H9 (cell line): ENCODE data around the gene CTXN1. TPM values are rescaled to one million over a fixed set of nuclear protein-coding genes. Genes with fewer than 3 reads are reported as not detected.

ENCODE experiments used
- DNase-seq: peaks from one replicate; pipeline ENCODE4 v3.0.0-alpha.2; 2017
- H2AFZ ChIP-seq: one replicate; pipeline ENCODE4 v1.6.1; 2013; ENCODE audit warnings: mild to moderate bottlenecking, low read length, control low read depth, moderate library complexity
- H2AK5ac ChIP-seq: 2 replicates; pipeline ENCODE4 v1.6.1; 2013; ENCODE audit warnings: low read length, control low read depth, mixed read lengths; ENCODE audit not compliant: insufficient read length
- H2BK120ac ChIP-seq: one replicate; pipeline ENCODE4 v1.6.1; 2013; ENCODE audit warnings: low read depth, mild to moderate bottlenecking, low read length, control low read depth, inconsistent platforms; ENCODE audit not compliant: poor library complexity, severe bottlenecking
- H2BK12ac ChIP-seq: 2 replicates; pipeline ENCODE4 v1.6.1; 2013; ENCODE audit warnings: low read length, control low read depth, mixed read lengths, low read depth; ENCODE audit not compliant: insufficient read length
- H2BK15ac ChIP-seq: 2 replicates; pipeline ENCODE4 v1.6.1; 2013; ENCODE audit warnings: low read depth, low read length, control low read depth
- H2BK20ac ChIP-seq: one replicate; pipeline ENCODE4 v1.6.1; 2013; ENCODE audit warnings: low read depth, mild to moderate bottlenecking, low read length, control low read depth, inconsistent platforms; ENCODE audit not compliant: poor library complexity, severe bottlenecking
- H2BK5ac ChIP-seq: 2 replicates; pipeline ENCODE4 v1.6.1; 2013; ENCODE audit warnings: low read length, control low read depth, mixed read lengths; ENCODE audit not compliant: insufficient read length
- H3K14ac ChIP-seq: 2 replicates; pipeline ENCODE4 v1.6.1; 2013; ENCODE audit warnings: low read length, control low read depth; ENCODE audit not compliant: insufficient read depth
- H3K18ac ChIP-seq: 2 replicates; pipeline ENCODE4 v1.6.1; 2013; ENCODE audit warnings: low read depth, mild to moderate bottlenecking, mixed read lengths, low read length, control low read depth; ENCODE audit not compliant: insufficient read length
- H3K23ac ChIP-seq: 2 replicates; pipeline ENCODE4 v1.6.1; 2013; ENCODE audit warnings: low read length, control low read depth, mixed read lengths, low read depth; ENCODE audit not compliant: insufficient read length
- H3K23me2 ChIP-seq: 2 replicates; pipeline ENCODE4 v1.6.1; 2013; ENCODE audit warnings: low read depth, mild to moderate bottlenecking, mixed read lengths, low read length, control low read depth; ENCODE audit not compliant: insufficient read length, poor library complexity, severe bottlenecking
- H3K27ac ChIP-seq: 2 replicates; pipeline ENCODE4 v1.5.1; 2013; ENCODE audit warnings: low read length, control low read depth, mixed read lengths, low read depth; ENCODE audit not compliant: insufficient read length
- H3K27me3 ChIP-seq: 2 replicates; pipeline ENCODE4 v1.6.1; 2013; ENCODE audit warnings: low read length, control low read depth, inconsistent platforms; ENCODE audit not compliant: insufficient read depth
- H3K4ac ChIP-seq: 2 replicates; pipeline ENCODE4 v1.6.1; 2013; ENCODE audit warnings: low read depth, mild to moderate bottlenecking, control low read depth, inconsistent platforms, low read length, moderate library complexity
- H3K4me1 ChIP-seq: 2 replicates; pipeline ENCODE4 v1.6.1; 2013; ENCODE audit warnings: low read length, control low read depth, inconsistent platforms; ENCODE audit not compliant: insufficient read depth
- H3K4me2 ChIP-seq: 2 replicates; pipeline ENCODE4 v1.6.1; 2013; ENCODE audit warnings: low read length, control low read depth, mixed read lengths; ENCODE audit not compliant: insufficient read length, insufficient read depth
- H3K56ac ChIP-seq: 2 replicates; pipeline ENCODE4 v1.6.1; 2013; ENCODE audit warnings: low read depth, mild to moderate bottlenecking, mixed read lengths, low read length, control low read depth; ENCODE audit not compliant: insufficient read length
- H3K79me1 ChIP-seq: 2 replicates; pipeline ENCODE4 v1.6.1; 2013; ENCODE audit warnings: low read depth, mild to moderate bottlenecking, moderate library complexity, low read length, control low read depth, inconsistent platforms; ENCODE audit not compliant: insufficient read depth, poor library complexity, severe bottlenecking
- H3K79me2 ChIP-seq: 2 replicates; pipeline ENCODE4 v1.6.1; 2013; ENCODE audit warnings: low read length, control low read depth, inconsistent platforms; ENCODE audit not compliant: insufficient read depth
- H3K9ac ChIP-seq: 2 replicates; pipeline ENCODE4 v1.6.1; 2013; ENCODE audit warnings: low read length, control low read depth, mixed read lengths; ENCODE audit not compliant: insufficient read length; ENCODE audit errors: extremely low read depth
- H3K9me3 ChIP-seq: one replicate; pipeline ENCODE4 v1.6.1; 2013; ENCODE audit warnings: low read depth, low read length, inconsistent platforms; ENCODE audit not compliant: control insufficient read depth
- H3T11ph ChIP-seq: one replicate; pipeline ENCODE4 v1.6.1; 2013; ENCODE audit warnings: mild to moderate bottlenecking, low read length, control low read depth, inconsistent platforms
- H4K20me1 ChIP-seq: one replicate; pipeline ENCODE4 v1.6.1; 2013; ENCODE audit not compliant: control insufficient read depth, insufficient read length, insufficient read depth
- H4K5ac ChIP-seq: 2 replicates; pipeline ENCODE4 v1.6.1; 2013; ENCODE audit warnings: low read depth, mild to moderate bottlenecking, mixed read lengths, low read length, control low read depth; ENCODE audit not compliant: insufficient read length
- H4K8ac ChIP-seq: replicated peaks from 2 replicates; pipeline ENCODE4 v1.6.1; 2013; ENCODE audit warnings: low read length, control low read depth, mixed read lengths, low read depth; ENCODE audit not compliant: insufficient read length
- H4K91ac ChIP-seq: 2 replicates; pipeline ENCODE4 v1.6.1; 2013; ENCODE audit warnings: low read depth, mild to moderate bottlenecking, moderate library complexity, mixed read lengths, low read length, control low read depth; ENCODE audit not compliant: insufficient read length
- H3K27ac Mint-ChIP-seq, 3 experiments: 2 replicates in 2 of 3; 3 replicates in 1 of 3; pipeline ENCODE4 v1.8.0; 2020 to 2021; ENCODE audit warnings: mixed read lengths in 3 of 3, mild to moderate bottlenecking in 1 of 3, moderate library complexity in 1 of 3
- H3K27me3 Mint-ChIP-seq: 2 replicates; pipeline ENCODE4 v1.8.0; 2021; ENCODE audit warnings: low read depth, mild to moderate bottlenecking, moderate library complexity, mixed read lengths
- H3K36me3 Mint-ChIP-seq, 3 experiments: 2 replicates in 2 of 3; 3 replicates in 1 of 3; pipeline ENCODE4 v1.8.0; 2020 to 2021; ENCODE audit warnings: low read depth in 3 of 3, mixed read lengths in 3 of 3; ENCODE audit not compliant: insufficient read depth in 1 of 3
- H3K4me1 Mint-ChIP-seq, 2 experiments: 2 replicates each; pipeline ENCODE4 v1.8.0; 2020; ENCODE audit warnings: mixed read lengths in 2 of 2
- H3K4me3 Mint-ChIP-seq, 2 experiments: 2 replicates in 1 of 2; 3 replicates in 1 of 2; pipeline ENCODE4 v1.8.0; 2020 to 2021; ENCODE audit warnings: mild to moderate bottlenecking in 2 of 2, mixed read lengths in 2 of 2, moderate library complexity in 1 of 2
- H3K9me3 Mint-ChIP-seq, 2 experiments: 2 replicates in 1 of 2; 3 replicates in 1 of 2; pipeline ENCODE4 v1.8.0; 2020; ENCODE audit warnings: mild to moderate bottlenecking in 2 of 2, mixed read lengths in 2 of 2, moderate library complexity in 1 of 2
- CTCF ChIP-seq: fragments of 200-600 bp; sonication (generic); conservative IDR thresholded peaks from 3 replicates; pipeline ENCODE4 v1.8.0; 2021; ENCODE audit warnings: antibody characterized with exemption, mild to moderate bottlenecking
- WGBS: extraction: QIAGEN DNeasy Blood & Tissue Kit; methylation state at CpG from one replicate; pipeline ENCODE4 v1.1.7; 2013; ENCODE audit warnings: missing lambda C conversion rate, low lambda C conversion rate, mixed read lengths; ENCODE audit not compliant: insufficient read length; ENCODE audit errors: extremely low coverage; 5-methylcytosine and 5-hydroxymethylcytosine counted together
- total RNA-seq: library from RNA; stranded (reverse); gene quantifications from 2 replicates; pipeline ENCODE4 v1.2.1, GENCODE V29; 2021

CTXN1 gene
- total RNA-seq, 1 experiment from 2014 or later = 22.7 TPM

- H3K79me1 ChIP-seq = no peaks in the 10 kb centered on the region
- peaks cover 17% of the 10 kb centered on the region for H3K23me2 ChIP-seq
- H3K56ac ChIP-seq = no peak overlapping the region
- Mint-ChIP-seq H3K36me3 (peaks cover 15 to 25% (median 21%) of the 10 kb centered on the region in 3 experiments; a peak in 6 of 7 replicates), H3K9me3 (no peaks in the 10 kb centered on the region; a peak in 1 of 5 replicates), H3K4me3 (peak overlapping the region; percentile 53 to 91), H3K27me3 (peaks cover 57% of the 10 kb centered on the region), H3K4me1 (peaks cover 17 to 23% of the 10 kb centered on the region in 2 experiments), H3K27ac (no peak overlapping the region)
- no peak overlapping the region for H4K5ac ChIP-seq
- no peak overlapping the region for H3K9ac ChIP-seq
- H2AFZ ChIP-seq = no peak overlapping the region
- H3K14ac ChIP-seq = no peak overlapping the region
- no peak overlapping the region for H2BK120ac ChIP-seq
- no peak overlapping the region for H2AK5ac ChIP-seq
- DNase-seq = no peak
- H4K91ac ChIP-seq = no peak overlapping the region
- no peaks in the 10 kb centered on the region for H4K20me1 ChIP-seq
- H3T11ph ChIP-seq = no peak overlapping the region
- no peak overlapping the region for H2BK20ac ChIP-seq
- H2BK12ac ChIP-seq = no peak overlapping the region
- TF ChIP-seq CTCF = no peak
- H4K8ac ChIP-seq = no peak overlapping the region
- H3K79me2 ChIP-seq = no peaks in the 10 kb centered on the region
- H3K18ac ChIP-seq = no peak overlapping the region
- H2BK5ac ChIP-seq = no peak overlapping the region
- H3K27ac ChIP-seq = no peak overlapping the region
- H3K27me3 ChIP-seq = peaks cover 16% of the 10 kb centered on the region; the same call in 1 of the 2 replicates
- no CpG with 5 or more reads among the region's 24 CpGs for WGBS
- H3K23ac ChIP-seq = no peak overlapping the region
- no peaks in the 10 kb centered on the region for H3K4me1 ChIP-seq
- H3K4ac ChIP-seq = no peak overlapping the region
- peak overlapping the region; percentile 3 for H3K4me2 ChIP-seq
- H3K9me3 ChIP-seq = no peaks in the 10 kb centered on the region
- H2BK15ac ChIP-seq = no peak overlapping the region
These were observed 10.5 kb downstream of the CTXN1 start for GRCh38 chr19:7915250-7916102.
